C4-2B (cell line): ENCODE results near the gene KRTAP4-2.

ENCODE experiments used
- ZFX ChIP-seq: fragments of 450-650 bp; IDR thresholded peaks from 2 replicates; pipeline ENCODE4 v1.6.1; 2017
- TF ChIP-seq, protein P1 (sequence below): fragments of 450-650 bp; conservative IDR thresholded peaks from 2 replicates; pipeline ENCODE4 v1.5.1; 2017; ENCODE audit warnings: mild to moderate bottlenecking

DNA sequence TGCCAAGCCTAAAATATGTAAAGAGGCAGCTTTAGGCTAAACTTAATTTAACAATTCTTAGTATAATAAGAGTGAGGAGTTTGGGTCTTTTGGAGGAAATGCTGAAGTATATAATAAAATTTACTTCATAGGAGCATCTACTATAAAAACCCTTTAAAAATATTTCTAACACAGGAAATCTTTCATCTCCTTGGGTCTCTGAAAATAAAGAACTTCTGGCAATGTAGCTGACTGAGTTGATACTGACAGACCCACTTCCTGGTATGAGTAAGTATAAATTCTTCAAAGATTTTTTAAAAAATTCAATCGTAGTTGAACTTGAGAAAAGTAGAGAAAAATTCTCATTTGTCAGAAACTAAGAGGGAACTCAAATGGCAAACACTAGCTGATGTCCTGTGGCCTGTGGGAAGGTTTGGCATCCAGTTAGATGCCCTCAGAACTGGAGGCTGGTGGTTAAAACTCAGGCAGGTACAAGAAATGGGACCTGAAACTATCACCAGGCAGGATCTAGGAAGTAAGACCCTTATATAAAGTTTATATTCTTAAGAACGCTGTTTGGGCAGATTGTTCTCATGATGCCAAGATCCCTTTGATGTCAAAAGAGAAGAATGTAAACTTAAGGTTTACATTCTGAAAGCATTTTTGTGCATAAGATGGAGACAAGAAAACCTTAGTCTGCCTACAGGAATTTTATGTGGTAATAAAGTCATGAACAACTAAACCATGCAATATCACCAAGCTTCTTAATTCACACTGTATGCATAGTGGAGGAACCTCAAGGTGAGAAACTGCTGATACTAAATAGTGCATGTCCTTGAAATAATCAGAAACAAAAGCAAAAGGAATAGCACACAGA, 43.9 kb downstream of the KRTAP4-2 start:
- TF ChIP-seq, protein P1, sequence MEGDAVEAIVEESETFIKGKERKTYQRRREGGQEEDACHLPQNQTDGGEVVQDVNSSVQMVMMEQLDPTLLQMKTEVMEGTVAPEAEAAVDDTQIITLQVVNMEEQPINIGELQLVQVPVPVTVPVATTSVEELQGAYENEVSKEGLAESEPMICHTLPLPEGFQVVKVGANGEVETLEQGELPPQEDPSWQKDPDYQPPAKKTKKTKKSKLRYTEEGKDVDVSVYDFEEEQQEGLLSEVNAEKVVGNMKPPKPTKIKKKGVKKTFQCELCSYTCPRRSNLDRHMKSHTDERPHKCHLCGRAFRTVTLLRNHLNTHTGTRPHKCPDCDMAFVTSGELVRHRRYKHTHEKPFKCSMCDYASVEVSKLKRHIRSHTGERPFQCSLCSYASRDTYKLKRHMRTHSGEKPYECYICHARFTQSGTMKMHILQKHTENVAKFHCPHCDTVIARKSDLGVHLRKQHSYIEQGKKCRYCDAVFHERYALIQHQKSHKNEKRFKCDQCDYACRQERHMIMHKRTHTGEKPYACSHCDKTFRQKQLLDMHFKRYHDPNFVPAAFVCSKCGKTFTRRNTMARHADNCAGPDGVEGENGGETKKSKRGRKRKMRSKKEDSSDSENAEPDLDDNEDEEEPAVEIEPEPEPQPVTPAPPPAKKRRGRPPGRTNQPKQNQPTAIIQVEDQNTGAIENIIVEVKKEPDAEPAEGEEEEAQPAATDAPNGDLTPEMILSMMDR, result no peak
- no peak for TF ChIP-seq ZFX
